Epithelial cell of proximal tubule (primary cell): ENCODE data around the gene KLF4. TPM values are rescaled to one million over a fixed set of nuclear protein-coding genes. Genes with fewer than 3 reads are reported as not detected.

ENCODE experiments used
- DNase-seq: peaks from one replicate; pipeline ENCODE4 v3.0.0-alpha.2; 2011; ENCODE audit warnings: low read depth
- H3K4me3 ChIP-seq: 2 replicates; pipeline ENCODE4 v1.5.1; 2011; ENCODE audit warnings: low read depth, mild to moderate bottlenecking, low read length
- CTCF ChIP-seq: conservative IDR thresholded peaks from 2 replicates; pipeline ENCODE4 v1.5.1; 2012; ENCODE audit warnings: low read depth, mild to moderate bottlenecking, low read length
- total RNA-seq: library from RNA; depleted of rRNA; stranded (reverse); fragments of >200 nt; gene quantifications from 2 replicates; pipeline ENCODE4 v1.2.3, GENCODE V29; 2015

Gene KLF4
- total RNA-seq, 1 donor from 2014 or later, result 7.4 TPM

GRCh38 chr9:107480386-107480789 is 9.2 kb downstream of the KLF4 start:
- DNase-seq, result no peak
- H3K4me3 ChIP-seq, result no peak overlapping the region

GRCh38 chr9:107478805-107479204 is 10.8 kb downstream of the KLF4 start:
- no peak overlapping the region for H3K4me3 ChIP-seq
- TF ChIP-seq CTCF, result no peak
- no peak for DNase-seq

More at GRCh38 chr9:107480386-107480789, 9.2 kb downstream of the KLF4 start:
- TF ChIP-seq CTCF, result no peak

- no peak for TF ChIP-seq CTCF
- no peak for DNase-seq
- H3K4me3 ChIP-seq, result no peak overlapping the region
Measured at GRCh38 chr9:107474124-107474523, 15.4 kb downstream of the KLF4 start.

- no peak overlapping the region for H3K4me3 ChIP-seq
- TF ChIP-seq CTCF, result no peak
- no peak for DNase-seq
Measured at GRCh38 chr9:107472581-107473340, 16.8 kb downstream of the KLF4 start.

- DNase-seq, result no peak
- no peak for TF ChIP-seq CTCF
Measured at GRCh38 chr9:107471552-107471951, 18.0 kb downstream of the KLF4 start.

GRCh38 chr9:107467416-107467815 is 22.2 kb downstream of the KLF4 start:
- no peak for TF ChIP-seq CTCF
- DNase-seq, result no peak
- no peak overlapping the region for H3K4me3 ChIP-seq

More at GRCh38 chr9:107471552-107471951, 18.0 kb downstream of the KLF4 start:
- H3K4me3 ChIP-seq, result no peak overlapping the region

- no peak for DNase-seq
- no peak for TF ChIP-seq CTCF
- no peak overlapping the region for H3K4me3 ChIP-seq
Measured at GRCh38 chr9:107466826-107467225, 22.7 kb downstream of the KLF4 start.
